Activated gamma-delta T cell treated with anti-CD3 and anti-CD28 coated beads, Interleukin-2, amount 50 U/mL, for 16 hours (primary cell): ENCODE results near the gene OGFOD3.
"Not testable (repeated sequence)": the region's sequence is repeated elsewhere in the genome, so short reads cannot be mapped to it uniquely, and the experiment has no call there.

Experiments used
- DNase-seq: peaks from one replicate; pipeline ENCODE4 v3.0.0-alpha.2; 2020; ENCODE audit warnings: low read depth

The OGFOD3 gene

DNA sequence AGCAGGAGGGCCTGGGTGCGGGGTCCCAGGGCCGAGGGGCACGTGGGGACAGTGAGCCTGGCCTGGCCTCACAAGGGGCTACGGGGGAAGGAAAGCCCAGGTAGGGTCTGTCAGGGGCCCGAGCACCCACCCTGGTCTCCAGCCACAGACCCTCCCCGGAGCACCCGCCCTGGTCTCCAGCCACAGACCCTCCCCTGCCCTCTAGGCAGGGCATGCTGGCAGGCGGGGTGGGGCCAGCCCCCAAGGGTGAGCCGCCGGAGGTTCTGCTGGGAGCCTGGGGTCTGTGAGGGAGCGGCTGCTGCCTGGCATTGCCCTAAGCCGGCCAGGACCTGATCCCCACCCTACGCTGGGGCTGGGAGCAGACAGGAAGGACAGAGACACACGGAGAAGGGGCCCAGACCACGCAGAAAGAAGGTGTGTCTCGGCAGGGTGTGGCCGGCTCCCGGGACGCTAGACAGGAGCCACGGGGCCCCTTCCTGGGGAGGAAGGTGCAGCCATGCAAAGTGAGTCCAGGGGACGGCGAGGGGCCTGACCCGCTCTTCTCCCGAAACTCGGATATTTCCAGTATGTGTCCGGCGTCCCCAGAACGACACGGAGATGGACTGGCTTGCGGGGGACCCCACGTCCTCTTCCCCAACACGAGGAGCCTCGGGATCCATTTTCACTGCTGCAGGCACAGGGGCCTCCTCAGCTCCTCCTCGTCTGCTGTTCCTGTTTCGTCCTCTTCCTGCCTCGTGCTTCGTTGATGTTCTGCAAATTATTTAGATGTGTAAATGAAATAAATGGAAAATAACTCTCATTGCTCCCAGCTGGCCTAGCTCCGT is 31.3 kb downstream of the OGFOD3 start:
- no peak for DNase-seq

- no peak for DNase-seq
Measured at GRCh38 chr17:82386255-82386831, 32.0 kb downstream of the OGFOD3 start.

DNA sequence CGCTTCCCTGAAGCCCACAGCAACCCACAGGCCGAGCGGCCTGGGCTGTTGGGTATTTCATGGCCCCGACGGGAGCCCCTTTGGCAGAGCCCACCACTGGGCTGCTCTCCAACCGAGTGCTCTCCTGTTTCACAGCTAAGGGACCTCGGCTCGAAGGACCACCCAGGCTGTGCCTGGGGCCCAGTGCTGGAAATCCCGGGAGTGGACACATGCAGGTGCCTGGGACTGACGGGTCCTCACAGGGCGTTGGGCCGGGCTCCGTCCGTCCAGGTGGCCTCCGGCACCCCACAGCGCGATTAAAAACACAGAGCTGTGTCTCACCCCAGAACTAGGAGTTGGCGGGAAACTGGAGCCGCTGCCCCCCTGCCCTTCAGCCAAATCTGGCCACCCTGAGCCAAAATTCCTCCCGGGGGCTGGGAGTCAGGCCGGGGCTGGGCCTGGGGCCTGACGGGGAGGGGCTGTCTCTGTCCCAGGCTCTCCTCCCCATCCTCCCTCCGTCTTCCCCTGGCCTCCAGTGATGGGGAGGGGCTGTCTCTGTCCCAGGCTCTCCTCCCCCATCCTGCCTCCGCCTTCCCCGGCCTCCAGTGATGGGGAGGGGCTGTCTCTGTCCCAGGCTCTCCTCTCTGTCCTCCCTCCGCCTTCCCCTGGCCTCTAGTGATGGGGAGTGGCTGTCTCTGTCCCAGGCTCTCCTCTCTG is 32.7 kb downstream of the OGFOD3 start:
- DNase-seq: no peak

GRCh38 chr17:82384730-82385481 is 33.5 kb downstream of the OGFOD3 start:
- no peak for DNase-seq

- no peak for DNase-seq
Measured at GRCh38 chr17:82384051-82384729, 34.2 kb downstream of the OGFOD3 start.

GRCh38 chr17:82383411-82383810 is 35.0 kb downstream of the OGFOD3 start:
- no peak for DNase-seq

GRCh38 chr17:82382933-82383255 is 35.5 kb downstream of the OGFOD3 start:
- DNase-seq: no peak

DNA sequence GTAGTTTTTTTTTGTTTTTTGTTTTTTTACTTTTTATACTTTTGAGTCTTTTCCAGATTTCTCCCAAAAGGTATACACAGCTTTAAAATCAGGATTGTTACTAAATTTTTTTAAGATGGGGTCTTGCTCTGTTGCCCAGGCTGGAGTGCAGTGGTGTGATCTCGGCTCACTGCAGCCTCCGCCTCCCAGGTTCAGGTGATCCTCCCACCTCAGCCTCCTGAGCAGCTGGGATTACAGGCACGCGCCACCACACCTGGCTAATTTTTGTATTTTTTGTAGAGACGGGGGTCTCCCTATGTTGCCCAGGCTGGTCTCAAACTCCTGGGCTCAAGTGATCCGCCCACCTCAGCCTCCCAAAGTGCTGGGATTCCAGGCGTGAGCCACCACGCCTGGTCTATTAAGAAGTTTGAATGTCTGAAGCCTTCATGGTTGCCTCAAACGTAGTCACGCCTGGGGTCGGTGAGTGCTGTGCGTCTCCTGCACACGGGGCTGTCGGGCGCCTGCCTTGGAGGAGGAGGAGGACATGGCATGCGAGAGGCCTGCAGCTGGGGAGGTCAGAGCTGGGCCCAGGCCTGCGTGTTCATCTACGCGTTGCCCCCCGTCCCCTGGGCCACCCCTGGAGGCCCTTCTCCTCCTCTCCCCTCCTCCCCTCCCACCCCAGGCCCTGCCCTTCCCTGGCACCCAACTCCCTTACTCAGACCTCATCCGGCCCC is 36.0 kb downstream of the OGFOD3 start:
- not testable (repeated sequence) for DNase-seq

GRCh38 chr17:82381703-82382009 is 36.7 kb downstream of the OGFOD3 start:
- not testable (repeated sequence) for DNase-seq

- DNase-seq: no peak
Measured at GRCh38 chr17:82380860-82381702, 37.3 kb downstream of the OGFOD3 start.

GRCh38 chr17:82378741-82379021 is 39.7 kb downstream of the OGFOD3 start:
- DNase-seq: no peak

DNA sequence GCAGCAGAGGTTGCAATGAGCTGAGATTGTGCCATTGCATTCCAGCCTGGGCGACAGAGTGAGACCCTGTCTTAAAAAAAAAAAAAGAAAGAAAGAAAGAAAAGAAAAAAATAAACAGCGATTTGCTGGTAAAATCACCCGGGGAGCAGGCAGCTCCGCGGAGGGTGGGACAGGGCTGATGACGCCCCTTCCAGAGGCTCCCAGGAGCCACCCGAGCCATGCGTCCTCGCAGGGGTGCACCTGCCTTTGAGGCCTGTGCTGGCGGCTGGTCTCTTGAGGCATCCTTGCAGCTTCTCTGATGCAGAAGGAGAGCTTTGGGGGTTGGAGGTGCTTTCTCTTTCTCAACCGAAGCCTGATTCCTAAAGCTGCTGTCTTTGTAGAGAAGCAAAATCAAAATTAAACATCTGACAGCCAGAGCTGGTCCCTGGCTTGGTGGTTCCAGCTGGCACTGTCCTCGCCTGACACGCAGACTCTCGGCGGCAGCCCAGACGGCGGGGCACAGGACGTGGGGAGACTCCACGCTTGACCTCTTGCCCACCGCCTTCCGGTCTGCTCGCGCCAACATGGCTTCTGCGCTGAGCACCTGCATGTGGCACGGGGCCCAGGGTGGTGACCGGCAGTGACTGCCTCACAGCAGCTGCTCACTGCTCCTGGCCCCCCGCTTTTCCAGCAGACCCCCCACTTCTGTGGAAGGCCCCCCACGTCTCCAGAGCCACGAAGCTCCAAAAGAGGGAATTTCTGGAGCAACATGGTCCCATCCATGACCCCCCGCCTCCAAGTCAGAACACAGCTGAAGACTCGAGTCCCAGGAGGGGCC is 40.3 kb downstream of the OGFOD3 start:
- no peak for DNase-seq

DNA sequence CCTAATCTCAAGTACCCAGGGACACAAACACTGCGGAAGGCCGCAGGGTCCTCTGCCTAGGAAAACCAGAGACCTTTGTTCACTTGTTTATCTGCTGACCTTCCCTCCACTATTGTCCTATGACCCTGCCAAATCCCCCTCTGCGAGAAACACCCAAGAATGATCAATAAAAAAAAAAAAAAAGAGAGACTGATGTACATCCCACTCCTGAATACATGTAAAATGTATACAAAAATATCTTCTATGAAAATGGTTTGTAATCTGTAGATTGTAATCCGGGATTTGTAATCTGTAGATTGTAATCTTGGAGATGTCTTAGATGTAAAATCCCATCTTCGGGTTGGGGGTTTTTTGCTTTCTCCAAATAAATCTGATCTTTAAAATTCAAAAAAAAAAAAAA is 41.1 kb downstream of the OGFOD3 start:
- DNase-seq: not testable (repeated sequence)

DNA sequence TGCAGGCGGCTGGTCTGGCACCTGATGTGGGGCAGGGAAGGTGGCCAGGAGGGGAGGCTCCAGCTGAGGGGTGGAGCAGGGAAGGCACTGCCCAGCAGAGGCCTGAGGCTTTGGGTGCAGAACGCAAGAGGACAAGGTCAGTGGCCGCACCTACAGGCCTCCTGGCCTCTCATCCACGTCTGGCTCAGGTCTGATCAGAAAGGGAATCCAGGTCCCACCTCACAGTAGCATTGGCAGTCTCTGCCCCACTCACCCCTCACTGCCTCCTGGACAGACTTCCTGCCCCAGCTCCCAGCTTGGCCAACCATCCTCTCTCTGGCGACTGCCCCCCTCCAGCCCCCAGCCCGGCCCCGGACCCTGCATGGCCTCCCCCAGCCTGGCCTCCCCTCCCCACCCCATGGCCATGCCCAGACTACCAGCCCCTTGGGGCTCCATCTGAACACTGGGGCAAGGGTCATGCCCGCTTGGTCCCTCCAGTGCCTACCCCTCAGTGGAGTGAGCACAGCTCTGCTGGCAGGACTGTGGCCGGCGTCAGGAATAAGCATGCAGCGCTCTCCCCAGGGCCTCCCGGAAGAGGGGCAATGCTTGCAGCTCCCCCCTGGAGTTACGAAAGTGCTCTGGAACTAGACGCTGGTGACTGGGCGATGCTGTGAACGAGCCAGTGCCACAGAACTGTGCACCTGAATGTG is 42.2 kb downstream of the OGFOD3 start:
- DNase-seq: no peak

DNA sequence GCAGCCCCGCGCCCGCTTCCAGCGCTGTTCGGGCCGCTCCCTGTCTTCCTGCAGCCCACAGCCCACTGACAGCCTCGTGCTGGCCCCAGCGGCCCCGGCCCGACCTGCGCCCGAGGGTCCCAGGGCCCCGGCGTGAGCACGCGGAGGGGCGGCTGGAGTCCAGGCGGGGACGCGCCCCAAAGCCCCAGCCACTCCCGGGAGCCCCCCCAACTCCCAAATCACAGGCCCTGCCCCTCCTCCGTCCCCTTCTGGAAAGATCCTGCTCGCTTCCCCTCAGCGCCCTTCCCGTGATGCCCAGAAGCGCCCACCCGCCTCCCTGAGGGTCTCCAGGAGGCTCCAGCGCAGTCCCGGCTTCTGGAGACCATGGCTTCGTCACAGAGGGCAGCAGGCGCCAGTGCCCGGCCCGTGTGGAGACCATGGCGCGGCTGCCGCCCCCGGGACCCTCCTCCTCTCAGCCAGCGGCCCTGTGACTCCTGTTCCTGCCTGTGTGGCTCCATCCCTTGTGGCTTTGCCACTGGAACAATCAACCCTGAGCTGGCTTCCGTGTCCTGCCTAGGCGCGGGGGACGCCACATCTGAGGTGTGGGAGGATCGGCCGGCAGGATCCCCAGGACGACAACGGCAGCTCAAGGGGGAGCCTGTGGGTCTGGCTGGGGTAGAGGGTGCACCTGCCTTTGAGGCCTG is 42.9 kb downstream of the OGFOD3 start:
- DNase-seq: no peak

DNA sequence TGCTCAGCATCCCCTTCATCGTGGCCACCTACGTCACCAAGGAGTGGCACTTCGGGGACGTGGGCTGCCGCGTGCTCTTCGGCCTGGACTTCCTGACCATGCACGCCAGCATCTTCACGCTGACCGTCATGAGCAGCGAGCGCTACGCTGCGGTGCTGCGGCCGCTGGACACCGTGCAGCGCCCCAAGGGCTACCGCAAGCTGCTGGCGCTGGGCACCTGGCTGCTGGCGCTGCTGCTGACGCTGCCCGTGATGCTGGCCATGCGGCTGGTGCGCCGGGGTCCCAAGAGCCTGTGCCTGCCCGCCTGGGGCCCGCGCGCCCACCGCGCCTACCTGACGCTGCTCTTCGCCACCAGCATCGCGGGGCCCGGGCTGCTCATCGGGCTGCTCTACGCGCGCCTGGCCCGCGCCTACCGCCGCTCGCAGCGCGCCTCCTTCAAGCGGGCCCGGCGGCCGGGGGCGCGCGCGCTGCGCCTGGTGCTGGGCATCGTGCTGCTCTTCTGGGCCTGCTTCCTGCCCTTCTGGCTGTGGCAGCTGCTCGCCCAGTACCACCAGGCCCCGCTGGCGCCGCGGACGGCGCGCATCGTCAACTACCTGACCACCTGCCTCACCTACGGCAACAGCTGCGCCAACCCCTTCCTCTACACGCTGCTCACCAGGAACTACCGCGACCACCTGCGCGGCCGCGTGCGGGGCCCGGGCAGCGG is 43.6 kb downstream of the OGFOD3 start:
- DNase-seq: no peak

DNA sequence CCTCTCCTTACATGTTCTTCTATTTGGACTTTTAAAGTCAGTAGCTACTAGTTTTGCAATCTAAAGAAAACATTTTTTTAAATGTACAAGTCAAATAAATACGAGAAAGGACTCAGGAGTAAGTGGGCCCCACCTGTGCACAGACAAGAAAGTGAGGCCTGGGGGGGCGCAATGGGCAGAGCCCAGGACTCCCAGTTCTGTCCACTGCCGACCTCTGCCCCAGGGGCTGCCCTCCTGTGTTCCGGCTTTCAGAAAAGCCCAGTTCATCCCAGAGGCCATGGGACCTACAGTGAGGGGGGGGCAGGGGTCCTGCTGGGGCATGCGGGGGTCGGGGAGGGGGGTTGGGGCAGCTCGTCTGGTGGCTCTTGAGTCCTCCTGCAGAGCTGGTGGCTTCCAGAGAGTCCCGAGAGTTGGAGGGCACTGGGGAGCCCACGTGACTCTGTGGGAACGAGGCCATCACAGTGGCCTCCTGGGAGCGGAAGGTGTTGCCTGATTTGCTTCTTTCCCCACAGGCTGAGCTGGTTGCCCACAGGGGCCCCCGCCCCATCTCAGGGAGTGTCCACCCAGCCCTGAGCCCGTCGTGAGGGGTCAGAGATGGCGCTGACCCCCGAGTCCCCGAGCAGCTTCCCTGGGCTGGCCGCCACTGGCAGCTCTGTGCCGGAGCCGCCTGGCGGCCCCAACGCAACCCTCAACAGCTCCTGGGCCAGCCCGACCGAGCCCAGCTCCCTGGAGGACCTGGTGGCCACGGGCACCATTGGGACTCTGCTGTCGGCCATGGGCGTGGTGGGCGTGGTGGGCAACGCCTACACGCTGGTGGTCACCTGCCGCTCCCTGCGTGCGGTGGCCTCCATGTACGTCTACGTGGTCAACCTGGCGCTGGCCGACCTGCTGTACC is 44.4 kb downstream of the OGFOD3 start:
- no peak for DNase-seq
